GM18499 (cell line): ENCODE results near the gene MFSD1.
"Not testable (repeated sequence)": the region's sequence is repeated elsewhere in the genome, so short reads cannot be mapped to it uniquely, and the experiment has no call there.

Source experiments
- ATAC-seq: cut with Tn5 transposase; IDR thresholded peaks from one replicate; pipeline ENCODE4 v1.9.1; 2021; ENCODE audit warnings: moderate number of reproducible peaks; ENCODE audit not compliant: insufficient read depth, unreplicated experiment

The MFSD1 gene

DNA sequence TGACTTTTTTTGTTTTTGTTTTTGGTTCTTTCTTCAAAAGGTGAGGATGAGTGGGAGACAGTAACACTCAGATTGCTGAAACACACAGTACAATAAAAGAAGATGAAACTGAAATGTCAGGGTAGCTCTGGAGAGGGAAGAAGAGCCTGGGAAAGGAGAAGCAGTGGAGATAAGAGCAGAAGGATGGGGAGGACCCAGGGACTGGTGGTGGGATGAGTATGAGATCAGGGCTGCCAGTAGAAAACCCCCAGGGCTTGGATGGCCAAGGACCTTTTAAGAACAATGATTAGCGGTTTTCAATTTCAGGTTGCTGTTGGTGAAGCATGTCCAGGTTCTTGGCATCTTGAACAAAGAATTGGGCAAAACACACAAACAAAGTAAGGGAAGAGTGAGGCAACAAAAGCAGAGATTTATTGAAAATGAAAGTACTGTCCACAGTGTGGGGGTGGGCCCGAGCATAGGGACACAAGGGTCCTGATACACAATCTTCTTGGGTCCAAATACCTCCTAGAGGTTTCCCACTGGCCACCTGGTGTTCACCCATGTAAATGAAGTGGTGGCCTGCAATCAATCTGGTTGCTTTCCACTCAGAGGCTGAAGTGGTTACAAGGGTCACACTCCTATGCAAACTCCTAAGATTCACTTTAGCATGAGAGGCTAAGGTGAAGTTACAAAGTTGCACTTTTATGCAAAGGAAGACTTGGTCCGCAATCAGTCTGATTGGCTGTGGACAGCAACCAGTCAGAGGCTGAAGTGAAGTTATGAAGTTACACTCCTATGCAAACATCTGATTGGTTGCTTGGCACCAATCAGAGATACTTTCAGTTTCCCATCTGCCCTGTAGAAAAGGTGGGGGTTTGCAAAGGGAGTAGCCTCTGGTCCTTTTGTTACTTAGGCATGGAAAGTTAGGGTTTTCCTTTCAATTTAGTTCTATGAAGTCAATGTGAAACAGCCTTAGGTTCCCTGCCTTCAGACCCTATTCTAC, 26.1 kb upstream of the MFSD1 start:
- no peak for ATAC-seq

DNA sequence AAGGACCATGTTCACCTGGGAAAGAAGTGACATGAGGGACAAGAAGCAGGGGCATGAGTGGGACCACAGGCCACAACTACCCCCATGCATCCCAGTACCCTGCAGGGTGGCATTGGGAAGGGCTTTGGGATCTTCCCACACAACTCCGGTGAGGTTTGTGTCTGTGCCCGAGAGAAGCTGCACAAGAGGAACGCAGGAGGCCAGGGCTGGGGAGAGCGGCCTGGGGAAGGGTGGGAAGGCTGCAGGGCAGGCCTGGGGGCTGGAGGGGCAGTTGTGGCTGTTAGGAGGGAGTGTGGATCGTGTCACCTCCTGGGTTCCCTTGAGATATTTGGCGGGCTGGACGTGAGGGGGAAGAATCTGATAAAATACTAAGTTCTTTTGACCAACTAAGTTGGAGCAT, 25.3 kb upstream of the MFSD1 start:
- ATAC-seq, result no peak

DNA sequence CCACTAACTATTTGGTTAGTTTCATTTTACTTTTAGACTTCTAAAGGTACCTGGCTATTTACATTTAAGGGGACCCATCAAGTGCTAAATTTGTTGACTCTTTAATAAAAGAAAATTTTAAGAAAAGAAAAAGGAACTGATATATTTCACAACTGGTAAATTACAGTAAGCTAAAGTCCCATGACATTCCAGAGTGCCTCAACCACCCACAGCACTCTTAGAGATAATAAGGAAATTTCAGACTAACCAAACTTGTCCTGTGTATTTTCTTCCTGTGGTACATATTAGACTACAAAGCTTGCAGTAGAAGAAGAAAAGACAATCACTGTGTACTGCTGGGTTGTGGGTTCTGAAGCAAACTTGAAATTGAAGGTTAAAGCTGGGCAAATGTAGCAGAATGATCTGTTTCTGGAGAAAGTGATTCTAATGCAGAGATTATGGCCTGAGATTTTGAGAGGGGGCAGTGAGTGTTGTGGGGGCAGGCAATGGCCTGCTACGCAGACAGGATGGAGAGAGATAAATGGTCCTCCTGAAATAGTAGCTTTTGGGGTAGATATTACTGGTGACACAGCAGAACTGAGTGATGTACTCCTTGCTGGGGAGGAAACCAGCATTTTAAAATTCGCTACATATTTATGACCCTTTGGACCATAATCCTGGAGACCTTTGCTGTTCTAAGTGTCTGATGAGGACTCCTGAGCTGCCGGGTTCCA, 24.5 kb upstream of the MFSD1 start:
- no peak for ATAC-seq

DNA sequence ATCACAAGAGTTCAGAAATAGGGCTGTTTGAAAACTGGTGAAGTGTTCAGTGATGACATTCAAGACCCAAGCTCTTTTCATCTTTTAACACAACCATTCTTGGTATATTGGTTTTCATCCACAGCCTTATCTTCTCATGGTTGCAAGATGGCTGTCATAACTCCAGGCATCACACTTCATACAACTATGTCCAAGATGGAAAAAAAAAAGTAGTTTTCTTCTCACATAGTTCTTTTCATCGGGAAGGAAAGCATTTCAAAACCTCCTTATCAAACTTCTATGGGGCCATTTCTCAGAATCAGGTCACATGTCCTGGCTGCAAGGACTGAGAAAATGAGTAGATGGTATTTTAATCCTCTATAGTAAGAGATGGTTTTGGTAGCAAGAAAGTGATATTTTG, 21.1 kb upstream of the MFSD1 start:
- no peak for ATAC-seq

DNA sequence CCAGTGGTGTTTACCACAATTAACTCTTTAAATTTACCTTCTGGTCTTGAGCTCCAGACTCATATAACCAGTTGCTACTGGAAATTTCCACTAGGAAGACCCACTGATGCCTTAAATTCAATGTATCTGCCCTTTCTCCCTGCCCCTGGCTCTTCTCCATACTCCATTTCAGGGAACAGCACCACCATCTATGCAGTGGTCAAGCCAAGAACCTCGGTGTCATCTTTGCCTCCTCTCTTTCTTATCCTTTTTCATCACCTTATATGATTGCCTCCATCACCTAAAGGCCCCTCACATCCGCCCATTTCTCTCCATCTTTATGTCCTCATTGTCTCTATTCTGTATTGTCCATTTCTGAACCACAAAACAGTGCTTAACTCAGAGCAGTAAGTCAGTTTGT, 20.7 kb upstream of the MFSD1 start:
- ATAC-seq, result no peak

DNA sequence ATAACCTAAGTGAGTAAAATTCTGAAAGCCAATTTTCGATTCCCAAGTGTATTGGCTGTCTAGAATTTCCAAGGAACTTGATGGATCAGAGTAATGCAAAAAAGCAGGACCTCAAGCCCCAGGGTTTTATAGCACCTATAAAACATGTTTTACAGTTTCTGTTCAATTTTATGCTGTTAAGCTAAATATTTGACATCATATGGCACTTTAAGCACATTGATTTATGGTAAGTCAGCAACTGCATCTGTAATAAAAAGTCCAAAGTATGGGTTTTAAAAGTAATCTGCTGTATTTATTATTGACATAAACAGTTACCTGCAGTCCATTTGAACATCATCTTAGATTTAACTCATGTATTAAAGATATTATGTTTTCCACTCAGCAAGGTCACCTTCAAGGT, 20.0 kb upstream of the MFSD1 start:
- no peak for ATAC-seq

DNA sequence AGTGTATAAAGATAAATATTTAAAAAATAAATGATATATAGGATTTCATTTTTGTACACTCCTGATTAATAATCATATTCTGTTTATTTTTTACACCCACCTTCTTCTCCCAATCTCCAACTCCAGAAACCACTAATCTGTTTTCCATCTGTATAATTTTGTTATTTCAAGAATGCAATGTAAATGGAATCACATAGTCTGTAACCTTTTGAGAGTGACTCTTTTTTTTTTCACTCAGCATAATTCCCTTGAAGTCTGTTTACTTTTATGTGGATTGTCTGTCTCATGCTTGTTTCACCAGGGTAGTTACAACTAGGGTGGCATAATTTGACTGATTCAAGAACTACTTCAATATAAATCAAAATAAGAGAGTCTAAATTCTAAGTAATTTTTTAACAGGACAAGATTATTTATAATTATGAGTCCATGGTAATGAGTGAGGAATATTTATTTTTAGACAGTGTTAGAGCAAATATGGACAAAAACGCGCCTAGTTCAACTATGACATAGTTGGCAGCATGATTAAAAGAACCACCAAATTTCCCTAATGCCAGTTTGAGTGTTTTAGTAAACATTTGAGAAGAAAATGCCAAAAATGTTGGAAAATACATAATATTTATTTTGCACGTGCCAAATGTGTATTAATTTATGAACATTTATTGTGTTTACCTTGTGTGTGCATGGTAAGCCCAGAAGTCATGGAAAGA, 19.4 kb upstream of the MFSD1 start:
- ATAC-seq, result no peak

DNA sequence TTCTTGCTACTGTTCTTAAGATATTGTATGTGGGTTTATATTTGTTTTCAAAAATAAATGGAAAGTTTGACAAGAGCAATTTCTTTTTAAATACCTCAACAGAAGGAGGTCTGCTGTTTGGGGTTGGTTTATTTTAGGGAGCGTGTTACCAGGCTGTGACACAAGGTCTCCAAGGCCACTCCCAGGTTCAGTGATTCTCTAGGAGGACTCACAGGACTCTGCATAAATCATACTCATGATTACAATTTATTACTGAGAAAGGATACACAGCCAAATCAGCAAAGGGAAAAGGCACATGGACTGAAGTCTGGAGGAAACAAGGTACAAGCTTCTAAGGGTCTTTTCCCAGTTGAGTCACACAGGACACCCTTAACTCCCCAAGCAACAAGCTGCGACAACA, 18.8 kb upstream of the MFSD1 start:
- ATAC-seq, result no peak

DNA sequence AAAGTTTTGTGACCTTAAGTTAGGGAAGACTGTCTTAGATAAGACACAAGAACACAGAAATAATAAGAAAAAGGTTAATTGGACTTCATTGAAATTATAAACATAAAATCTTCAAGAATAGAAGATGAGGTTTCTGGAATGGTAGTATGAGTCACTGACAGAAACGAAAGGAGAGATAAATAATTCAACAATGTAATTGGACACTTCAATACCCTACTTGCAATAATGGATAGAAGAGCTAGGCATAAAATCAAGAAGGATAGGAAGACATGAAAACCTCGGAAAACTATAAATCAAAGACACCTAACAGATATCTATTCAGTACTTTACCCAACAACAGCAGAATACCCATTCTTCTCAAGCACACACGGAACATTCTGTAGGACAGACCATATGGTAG, 15.9 kb upstream of the MFSD1 start:
- no peak for ATAC-seq

DNA sequence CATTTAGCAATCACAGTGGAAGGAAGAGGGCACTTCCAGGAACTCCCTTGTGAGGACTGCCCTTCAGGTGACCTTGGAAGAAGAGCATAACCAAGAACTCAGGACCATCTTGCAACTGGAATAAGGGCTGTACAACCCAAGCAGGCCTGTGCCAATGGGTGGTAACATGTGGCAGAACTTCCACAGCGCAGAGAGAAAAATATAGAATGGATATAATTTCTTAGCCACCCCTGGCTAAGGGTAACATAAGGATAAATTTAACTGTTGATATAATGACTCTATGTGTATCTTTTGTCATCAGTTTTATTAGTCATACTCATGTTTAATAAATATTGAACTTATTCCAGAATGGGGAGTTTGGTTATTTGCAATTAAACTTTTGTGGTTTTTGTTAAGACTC, 13.4 kb upstream of the MFSD1 start:
- no peak for ATAC-seq

DNA sequence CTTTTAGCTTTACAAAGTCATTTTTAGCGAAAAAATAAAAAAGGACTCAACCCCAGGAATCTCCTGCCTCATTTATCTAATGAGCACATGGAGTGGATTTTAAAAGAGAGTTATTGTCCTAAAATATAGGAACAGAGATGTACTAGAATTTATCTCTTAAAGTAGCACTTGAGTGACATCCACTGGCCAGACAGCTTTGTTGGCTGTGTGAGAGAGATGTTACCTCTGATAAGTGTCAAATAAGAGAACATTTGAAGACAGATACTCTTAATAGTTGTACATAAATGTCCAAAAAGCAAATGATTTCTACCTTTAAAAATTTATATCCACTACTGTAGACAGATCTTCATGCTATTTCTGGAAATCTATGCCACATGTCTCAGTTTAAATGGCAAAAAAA, 12.3 kb upstream of the MFSD1 start:
- no peak for ATAC-seq

DNA sequence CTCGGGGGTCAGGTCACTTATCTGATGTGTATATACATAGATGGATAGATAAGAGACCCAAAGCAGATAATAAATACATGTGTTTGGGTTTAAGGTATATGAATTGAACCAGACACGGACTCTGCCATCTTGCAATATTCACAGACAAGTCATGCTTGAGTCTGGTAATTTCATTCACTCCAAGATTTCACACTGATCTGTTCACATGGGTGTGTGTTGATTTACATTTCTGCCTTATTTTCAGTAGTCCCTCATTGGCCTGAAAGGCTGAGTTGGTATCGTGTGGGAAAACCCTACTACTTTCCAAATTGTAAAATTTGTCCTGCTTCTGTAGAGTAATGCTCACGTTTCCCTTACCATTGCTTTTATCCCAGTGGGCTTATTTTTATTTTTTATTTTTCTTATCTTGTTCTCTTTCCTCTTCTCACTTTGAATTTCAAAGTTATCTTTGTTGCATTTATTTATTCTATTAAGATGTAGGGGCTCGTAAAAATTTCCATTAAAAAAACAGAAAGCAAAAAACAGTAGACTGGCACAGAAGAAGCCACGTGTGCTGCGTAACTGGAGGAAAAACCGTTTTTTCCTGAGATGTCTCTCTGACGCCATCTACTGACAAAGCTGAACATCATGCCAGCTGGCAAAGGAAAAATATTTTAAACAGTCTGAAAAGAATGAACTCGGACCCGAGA, 10.8 kb upstream of the MFSD1 start:
- ATAC-seq, result peak; percentile 62

DNA sequence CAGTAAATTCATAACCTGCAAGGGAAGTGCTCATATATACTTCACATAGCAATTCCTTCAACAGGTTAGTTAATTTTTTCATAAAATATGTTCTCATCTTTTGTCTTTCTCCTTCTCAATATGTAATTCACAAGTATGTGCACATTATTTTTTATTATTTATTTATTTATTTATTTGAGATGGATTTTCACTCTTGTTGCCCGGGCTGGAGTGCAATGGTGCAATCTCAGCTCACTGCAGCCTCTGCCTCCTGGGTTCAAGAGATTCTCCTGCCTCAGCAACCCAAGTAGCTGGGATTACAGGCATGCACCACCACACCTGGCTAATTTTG, 10.3 kb upstream of the MFSD1 start:
- ATAC-seq, result not testable (repeated sequence)

DNA sequence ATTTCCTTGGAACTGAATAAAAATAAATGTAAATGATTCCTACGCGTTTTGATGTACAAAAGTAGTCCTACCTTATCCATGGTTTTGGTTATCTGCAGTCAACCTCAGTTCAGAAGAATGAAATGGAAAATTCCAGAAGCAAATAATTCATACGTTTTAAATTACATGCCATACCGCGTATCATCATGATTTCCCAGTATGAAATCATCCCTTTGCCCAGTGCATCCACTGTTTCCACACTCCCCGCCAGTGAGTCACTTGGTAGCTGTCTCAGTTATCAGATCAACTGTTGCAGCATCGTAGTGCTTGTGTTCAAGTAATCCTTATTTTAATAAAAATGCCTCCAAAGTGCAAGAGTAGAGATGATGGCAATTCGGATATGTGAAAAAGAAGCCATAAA, 9.1 kb upstream of the MFSD1 start:
- no peak for ATAC-seq

DNA sequence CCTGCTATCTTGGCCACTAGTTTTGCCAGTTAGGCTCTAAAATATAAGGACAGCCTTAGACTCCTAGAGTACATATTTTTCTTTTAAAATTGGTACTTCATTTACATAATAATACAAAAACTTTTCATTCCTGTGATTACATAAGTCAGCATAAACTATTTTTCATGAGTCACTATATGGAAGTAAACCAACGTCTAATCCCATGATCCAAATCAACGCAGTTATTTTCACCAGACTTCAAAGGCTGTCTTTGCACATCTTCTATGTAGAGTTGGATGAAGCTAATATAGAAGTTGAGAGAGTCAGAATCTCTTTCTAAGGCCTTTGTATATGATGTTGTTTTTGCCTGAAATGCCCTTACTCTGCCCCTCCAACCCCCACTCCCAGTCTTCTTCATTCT, 7.6 kb upstream of the MFSD1 start:
- no peak for ATAC-seq

DNA sequence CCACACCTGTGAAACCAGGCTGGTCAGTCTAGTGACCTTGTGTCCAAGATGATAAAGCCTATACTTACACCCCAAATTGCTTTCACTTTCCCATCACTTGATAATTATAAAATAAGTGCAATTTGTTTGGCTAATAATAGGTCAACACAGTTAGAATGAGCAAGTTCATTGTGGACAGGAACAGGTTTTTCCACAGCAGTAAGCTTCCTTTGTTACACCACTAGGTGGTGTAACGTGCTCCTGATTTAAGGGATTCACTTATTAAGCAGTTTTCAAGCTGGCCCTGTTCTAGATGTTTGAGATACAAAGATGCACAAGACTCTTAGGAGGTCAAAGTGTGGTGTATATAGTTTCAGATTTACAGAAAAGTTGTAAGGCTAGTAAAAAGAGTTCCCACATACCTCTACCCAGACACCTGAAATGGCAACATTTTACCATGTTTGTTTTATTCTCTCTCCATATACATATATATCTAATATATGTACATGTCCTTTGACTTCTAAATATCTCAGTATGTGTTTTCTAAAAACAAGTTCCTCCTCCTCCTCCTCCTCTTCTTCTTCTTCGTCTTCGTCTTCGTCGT, 6.8 kb upstream of the MFSD1 start:
- ATAC-seq, result no peak

DNA sequence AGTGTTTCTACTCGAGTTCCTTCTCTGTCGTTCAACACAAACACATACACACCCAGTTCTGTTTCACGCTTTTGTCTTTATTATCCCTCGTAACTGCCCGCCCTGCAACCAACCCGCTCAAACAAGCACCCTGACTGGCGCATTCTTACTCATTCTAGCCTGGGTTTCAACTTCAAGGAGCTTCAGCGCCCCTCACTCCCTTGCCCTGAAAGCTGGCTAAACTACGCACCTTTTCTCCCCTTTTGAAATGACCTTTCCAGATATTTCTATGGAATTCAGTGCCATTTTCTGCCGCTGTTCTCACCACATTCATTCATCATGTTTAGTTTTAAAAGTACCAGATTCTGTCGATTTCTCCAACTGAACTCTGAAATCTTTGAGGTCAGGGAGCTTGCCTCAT, 653 bp upstream of the MFSD1 start:
- ATAC-seq, result no peak

DNA sequence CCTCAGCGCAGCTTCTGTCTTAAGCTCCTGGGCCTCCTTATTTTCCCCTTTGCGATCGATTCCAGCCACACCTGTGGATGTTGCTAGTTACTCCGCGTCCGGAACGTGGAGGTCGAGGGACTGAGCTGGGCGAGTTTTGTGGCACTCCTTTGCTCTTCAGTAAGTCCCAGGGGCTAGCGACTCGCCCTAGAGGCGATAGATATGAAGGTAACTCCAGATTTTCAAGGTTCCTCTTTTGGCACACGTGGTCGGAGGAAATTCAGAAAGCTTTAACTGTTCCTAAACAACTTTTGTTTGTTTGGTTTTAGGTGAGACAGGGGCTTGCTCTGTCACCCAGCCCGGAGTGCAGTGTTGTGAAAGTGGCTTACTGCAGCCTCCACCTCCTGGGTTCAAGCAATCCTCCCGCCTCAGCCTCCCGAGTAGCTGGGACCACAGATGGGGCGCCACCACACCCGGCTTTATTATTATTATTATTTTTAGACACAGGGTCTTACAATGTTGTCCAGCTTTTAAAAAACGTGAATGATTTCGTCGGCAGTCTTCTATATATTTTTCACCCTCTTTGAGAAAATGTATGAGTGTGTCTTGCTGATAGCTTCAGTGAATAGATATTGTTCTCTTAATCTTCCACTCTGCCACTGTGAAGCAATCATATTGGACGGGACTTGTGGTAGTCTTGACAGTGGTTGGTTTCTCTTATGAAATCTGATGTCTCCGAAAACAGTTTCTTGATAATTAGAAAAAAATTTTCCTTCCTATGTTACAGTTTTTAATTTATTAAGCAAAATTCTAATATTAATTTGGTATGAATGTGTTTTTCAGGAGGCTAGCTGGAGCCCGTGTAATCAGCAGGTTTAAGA, 785 bp downstream of the MFSD1 start:
- ATAC-seq, result peak; percentile 17

DNA sequence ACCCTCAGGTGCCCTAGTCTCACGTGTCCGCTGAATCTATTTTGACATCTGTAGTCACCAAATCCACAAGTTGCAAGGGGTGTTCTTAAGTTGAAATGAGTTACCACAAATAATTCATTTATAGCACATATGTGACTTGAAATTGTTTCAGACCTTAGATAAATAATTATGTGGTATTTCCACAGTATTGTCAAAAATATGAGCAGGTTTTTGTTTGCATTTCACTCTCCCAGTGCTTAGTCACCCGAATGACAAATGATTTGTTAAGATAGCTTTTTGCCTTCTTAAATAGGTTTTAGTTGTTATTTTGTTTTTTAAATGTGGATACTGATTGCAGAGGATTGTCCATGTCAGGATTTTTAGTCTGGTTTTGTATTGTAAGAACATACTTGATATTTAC, 2.6 kb downstream of the MFSD1 start:
- no peak for ATAC-seq
